ENCODE measurements around the gene SEC61B.

Gene SEC61B

GRCh38 chr9:99255651-99256050 lies 33.6 kb downstream of the SEC61B start:
- DNase-seq (ENCODE audit: low read depth): no peak
- H3K4me3 ChIP-seq (ENCODE audit: control insufficient read depth, low read depth, low read length): no peak overlapping the region
- TF ChIP-seq, protein P1, sequence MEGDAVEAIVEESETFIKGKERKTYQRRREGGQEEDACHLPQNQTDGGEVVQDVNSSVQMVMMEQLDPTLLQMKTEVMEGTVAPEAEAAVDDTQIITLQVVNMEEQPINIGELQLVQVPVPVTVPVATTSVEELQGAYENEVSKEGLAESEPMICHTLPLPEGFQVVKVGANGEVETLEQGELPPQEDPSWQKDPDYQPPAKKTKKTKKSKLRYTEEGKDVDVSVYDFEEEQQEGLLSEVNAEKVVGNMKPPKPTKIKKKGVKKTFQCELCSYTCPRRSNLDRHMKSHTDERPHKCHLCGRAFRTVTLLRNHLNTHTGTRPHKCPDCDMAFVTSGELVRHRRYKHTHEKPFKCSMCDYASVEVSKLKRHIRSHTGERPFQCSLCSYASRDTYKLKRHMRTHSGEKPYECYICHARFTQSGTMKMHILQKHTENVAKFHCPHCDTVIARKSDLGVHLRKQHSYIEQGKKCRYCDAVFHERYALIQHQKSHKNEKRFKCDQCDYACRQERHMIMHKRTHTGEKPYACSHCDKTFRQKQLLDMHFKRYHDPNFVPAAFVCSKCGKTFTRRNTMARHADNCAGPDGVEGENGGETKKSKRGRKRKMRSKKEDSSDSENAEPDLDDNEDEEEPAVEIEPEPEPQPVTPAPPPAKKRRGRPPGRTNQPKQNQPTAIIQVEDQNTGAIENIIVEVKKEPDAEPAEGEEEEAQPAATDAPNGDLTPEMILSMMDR (conservative IDR thresholded peaks at IDR 0.05; ENCODE audit: control insufficient read depth, insufficient read depth, low read depth, low read length): no peak

GRCh38 chr9:99257723-99258389 lies 35.8 kb downstream of the SEC61B start:
- no peak for DNase-seq (ENCODE audit: low read depth)
- TF ChIP-seq, protein P1 (conservative IDR thresholded peaks at IDR 0.05; ENCODE audit: control insufficient read depth, insufficient read depth, low read depth, low read length): no peak
- no peak overlapping the region for H3K4me3 ChIP-seq (ENCODE audit: control insufficient read depth, low read depth, low read length)

DNA sequence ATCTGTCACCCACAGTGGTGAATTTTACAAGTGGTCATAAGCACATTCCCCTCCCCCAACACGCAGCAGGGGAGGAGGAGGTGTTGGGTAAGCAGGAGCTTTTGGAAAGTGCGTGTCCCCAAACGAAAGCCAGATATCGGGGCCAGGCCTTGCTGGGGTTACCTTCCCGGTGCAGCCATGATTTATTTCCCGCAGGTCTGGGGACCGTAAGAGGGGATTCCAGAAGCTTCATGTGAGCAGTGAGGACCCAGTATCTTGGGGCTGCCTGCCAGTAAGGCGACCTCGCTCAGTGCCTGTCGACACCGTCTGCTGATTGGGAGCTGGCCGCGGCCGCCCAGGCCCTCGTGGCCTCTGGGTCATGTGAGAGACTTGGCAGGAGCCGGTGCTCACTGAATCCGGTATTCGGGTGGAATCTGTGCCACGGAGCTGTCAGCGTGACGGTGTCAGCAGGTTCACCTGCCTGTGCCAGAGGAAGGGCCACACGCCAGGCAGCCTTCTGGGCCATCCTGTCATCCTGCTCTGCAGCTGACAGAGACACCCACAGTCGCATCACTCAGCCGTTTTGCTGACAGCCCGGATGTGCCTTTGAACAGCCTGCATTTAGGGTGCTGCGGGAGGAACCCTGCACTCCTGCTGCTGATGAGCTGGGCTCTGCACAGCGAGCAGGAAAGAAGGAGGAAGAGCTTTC lies 37.3 kb downstream of the SEC61B start:
- H3K4me3 ChIP-seq (ENCODE audit: control insufficient read depth, low read depth, low read length): peak overlapping the region; percentile 29
- DNase-seq (ENCODE audit: low read depth): peak; percentile 35
- TF ChIP-seq, protein P1 (conservative IDR thresholded peaks at IDR 0.05; ENCODE audit: control insufficient read depth, insufficient read depth, low read depth, low read length): no peak

DNA sequence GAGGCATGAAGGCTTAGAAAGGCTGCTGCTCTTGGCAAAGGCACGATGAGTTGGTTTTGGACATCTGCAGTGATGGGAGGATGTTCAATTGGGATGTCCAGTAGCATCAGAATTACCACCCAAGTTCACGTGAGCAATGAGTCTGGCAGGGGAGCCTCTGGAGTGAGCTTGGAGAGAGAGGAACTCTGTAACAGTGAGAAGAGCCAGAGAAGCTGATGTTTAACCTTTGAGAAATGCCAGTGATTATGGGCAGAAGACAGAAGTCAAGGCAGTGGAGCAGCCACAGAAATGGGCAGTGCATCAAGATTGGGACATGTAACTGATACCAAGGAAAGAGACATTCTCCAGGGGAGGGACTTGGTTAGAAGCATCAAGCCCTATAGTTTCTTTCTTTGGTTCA lies 39.8 kb downstream of the SEC61B start:
- DNase-seq (ENCODE audit: low read depth): no peak
- H3K4me3 ChIP-seq (ENCODE audit: control insufficient read depth, low read depth, low read length): no peak overlapping the region
- TF ChIP-seq, protein P1 (conservative IDR thresholded peaks at IDR 0.05; ENCODE audit: control insufficient read depth, insufficient read depth, low read depth, low read length): no peak

DNA sequence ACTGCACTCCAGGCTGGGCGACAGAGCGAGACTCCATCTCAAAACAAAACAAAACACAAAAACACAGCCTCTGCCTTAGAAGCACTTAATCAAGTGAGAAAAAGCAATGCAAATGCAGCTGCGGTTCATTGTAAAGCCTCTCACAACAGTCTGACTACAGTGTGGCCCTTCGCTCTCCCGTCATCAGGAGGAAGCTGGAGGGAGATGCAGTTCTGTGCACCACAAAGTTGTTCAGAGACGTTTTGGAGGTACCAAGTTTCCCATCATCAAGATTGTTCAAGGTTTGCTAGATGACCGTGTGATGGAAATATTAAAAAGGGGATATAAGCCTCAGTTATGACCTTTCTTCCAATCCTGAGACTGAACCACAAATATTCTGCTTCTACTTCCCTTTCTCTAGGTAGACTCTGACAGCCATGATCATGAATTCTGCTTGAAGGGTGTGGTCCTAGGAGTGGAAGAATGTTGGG lies 40.9 kb downstream of the SEC61B start:
- DNase-seq (ENCODE audit: low read depth): no peak

DNA sequence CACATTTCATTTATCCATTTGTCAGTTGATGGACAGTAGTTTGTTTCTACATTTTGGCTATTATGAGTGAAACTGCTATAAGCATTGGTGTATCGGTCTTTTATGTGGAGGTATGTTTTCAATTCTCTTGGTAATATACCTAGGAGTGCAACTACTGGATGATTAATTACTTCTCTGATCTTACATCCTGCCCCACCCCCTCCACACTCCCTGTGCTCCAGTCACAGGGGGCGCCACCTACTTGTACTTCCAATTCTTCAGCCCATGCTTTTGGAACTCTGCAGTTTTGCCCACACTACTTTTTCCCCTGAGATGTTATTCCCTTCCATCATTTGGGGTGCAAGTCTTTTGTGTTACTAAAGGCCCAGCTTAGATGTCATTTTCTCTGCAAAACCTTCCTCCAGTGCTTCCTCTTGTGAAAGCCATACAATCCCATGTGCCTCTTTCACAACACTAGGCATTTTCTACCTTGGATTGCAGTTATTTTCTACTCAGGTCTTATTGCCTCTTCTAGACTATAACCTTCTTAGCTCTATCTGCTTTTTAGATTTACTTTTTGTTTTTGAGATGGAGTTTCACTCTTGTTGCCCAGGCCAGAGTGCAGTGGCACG lies 42.1 kb downstream of the SEC61B start:
- TF ChIP-seq, protein P1 (conservative IDR thresholded peaks at IDR 0.05; ENCODE audit: control insufficient read depth, insufficient read depth, low read depth, low read length): peak; percentile 50
- no peak overlapping the region for H3K4me3 ChIP-seq (ENCODE audit: control insufficient read depth, low read depth, low read length)
- peak; percentile 31 for DNase-seq (ENCODE audit: low read depth)

More for the DNA sequence above, 40.9 kb downstream of the SEC61B start:
- TF ChIP-seq, protein P1 (conservative IDR thresholded peaks at IDR 0.05; ENCODE audit: control insufficient read depth, insufficient read depth, low read depth, low read length): no peak
- no peak overlapping the region for H3K4me3 ChIP-seq (ENCODE audit: control insufficient read depth, low read depth, low read length)
